Posterior cingulate gyrus (tissue), 11 donors: ENCODE results near the gene AGBL3.

Experiments used
- DNase-seq, 10 donors: peaks; one replicate each; pipeline versions ENCODE4 v3.0.0 to v3.0.0-alpha.2; 2020 to 2021; ENCODE audit warnings: mixed read lengths in 3 of 10
- intact Hi-C: fragments of 100-400 bp; cut with DNase I; formaldehyde crosslinking; loops from one replicate; pipeline ENCODE4 v1.15.1; 2023

The AGBL3 gene

GRCh38 chr7:135162382-135163001 lies 176.2 kb downstream of the AGBL3 start:
- no peak for DNase-seq
- intact Hi-C loops, result no loop called here

- intact Hi-C loops, result no loop called here
- peak in 2 of 10 donors; percentile 59 to 86 for DNase-seq
Measured at GRCh38 chr7:135164357-135165061, 178.2 kb downstream of the AGBL3 start.

- intact Hi-C loops, result no loop called here
- DNase-seq, result no peak
Measured at GRCh38 chr7:135165862-135166261, 179.6 kb downstream of the AGBL3 start.

GRCh38 chr7:135166338-135166990 lies 180.2 kb downstream of the AGBL3 start:
- intact Hi-C loops, result no loop called here
- peak in 1 of 10 donors; percentile 55 for DNase-seq

GRCh38 chr7:135167365-135167917 lies 181.1 kb downstream of the AGBL3 start:
- intact Hi-C loops, result no loop called here
- DNase-seq, result peak in 1 of 10 donors; percentile 49

GRCh38 chr7:135168001-135168400 lies 181.7 kb downstream of the AGBL3 start:
- no peak for DNase-seq
- intact Hi-C loops, result no loop called here

- intact Hi-C loops, result no loop called here
- peak in 1 of 10 donors; percentile 80 for DNase-seq
Measured at GRCh38 chr7:135168489-135169140, 182.3 kb downstream of the AGBL3 start.

- intact Hi-C loops, result no loop called here
- peak in 1 of 10 donors; percentile 43 for DNase-seq
Measured at GRCh38 chr7:135169141-135169963, 183.0 kb downstream of the AGBL3 start.

GRCh38 chr7:135169964-135170273 lies 183.6 kb downstream of the AGBL3 start:
- intact Hi-C loops, result loop anchor here (1.0 to 5.0 kb wide), 3 partner anchors 41 to 478 kb away; partner anchors contain the start of genes AGBL3 and WDR91

GRCh38 chr7:135170274-135170997 lies 184.1 kb downstream of the AGBL3 start, which contains the start of gene CYREN:
Gene CYREN (minus strand): TSS chr7:135170707. CDS start chr7:135168922, 1,785 bp downstream.
- peak; percentile 87 to 98 (median 92) for DNase-seq

More at GRCh38 chr7:135169964-135170273, 183.6 kb downstream of the AGBL3 start:
- DNase-seq, result no peak

GRCh38 chr7:135170998-135171481 lies 184.7 kb downstream of the AGBL3 start:
- intact Hi-C loops, result loop anchor here (1.0 to 5.0 kb wide), 3 partner anchors 40 to 479 kb away; partner anchors contain the start of genes AGBL3 and WDR91
- peak in 1 of 10 donors; percentile 5 for DNase-seq

More at GRCh38 chr7:135170274-135170997, 184.1 kb downstream of the AGBL3 start, which contains the start of gene CYREN:
- intact Hi-C loops, result loop anchor here (1.0 to 5.0 kb wide), 3 partner anchors 40 to 478 kb away; partner anchors contain the start of genes AGBL3 and WDR91

GRCh38 chr7:135171581-135172291 lies 185.4 kb downstream of the AGBL3 start:
- intact Hi-C loops, result loop anchor here (2.0 to 5.0 kb wide), 2 partner anchors 39 to 479 kb away; partner anchors contain the start of gene WDR91

GRCh38 chr7:135173916-135174315 lies 187.6 kb downstream of the AGBL3 start:
- intact Hi-C loops, result loop anchor here (5.0 kb wide), 1 partner anchor 482 kb away; no protein-coding TSS in a partner anchor
- peak in 1 of 10 donors; percentile 45 for DNase-seq

More at GRCh38 chr7:135171581-135172291, 185.4 kb downstream of the AGBL3 start:
- peak in 3 of 10 donors; percentile 33 to 58 (median 49) for DNase-seq

GRCh38 chr7:135174941-135175340 lies 188.6 kb downstream of the AGBL3 start:
- DNase-seq, result peak in 1 of 10 donors; percentile 4
- intact Hi-C loops, result loop anchor here (5.0 kb wide), 1 partner anchor 483 kb away; no protein-coding TSS in a partner anchor

- intact Hi-C loops, result no loop called here
- no peak for DNase-seq
Measured at GRCh38 chr7:135175931-135176330, 189.6 kb downstream of the AGBL3 start.

- peak in 1 of 10 donors; percentile 18 for DNase-seq
- intact Hi-C loops, result no loop called here
Measured at GRCh38 chr7:135177028-135177696, 190.9 kb downstream of the AGBL3 start.

GRCh38 chr7:135178364-135178763 lies 192.1 kb downstream of the AGBL3 start:
- DNase-seq, result no peak
- intact Hi-C loops, result no loop called here
